DMS 273 treated with DMSO at 0.1 percent for 48 hours (cell line): Measurements from ENCODE around the gene FTCD.
"Not testable (repeated sequence)": the region's sequence is repeated elsewhere in the genome, so short reads cannot be mapped to it uniquely, and the experiment has no call there.

ENCODE experiments used
- DNase-seq: peaks from one replicate; lab custom pipeline; 2025; lab: John Stamatoyannopoulos, UW

The FTCD gene

GRCh38 chr21:46140352-46141003, 14.9 kb downstream of the FTCD start:
- DNase-seq, result not testable (repeated sequence)

- no peak for DNase-seq
Observed at GRCh38 chr21:46139686-46140085, 15.7 kb downstream of the FTCD start.

GRCh38 chr21:46138383-46138970, 16.9 kb downstream of the FTCD start:
- DNase-seq, result no peak

DNA sequence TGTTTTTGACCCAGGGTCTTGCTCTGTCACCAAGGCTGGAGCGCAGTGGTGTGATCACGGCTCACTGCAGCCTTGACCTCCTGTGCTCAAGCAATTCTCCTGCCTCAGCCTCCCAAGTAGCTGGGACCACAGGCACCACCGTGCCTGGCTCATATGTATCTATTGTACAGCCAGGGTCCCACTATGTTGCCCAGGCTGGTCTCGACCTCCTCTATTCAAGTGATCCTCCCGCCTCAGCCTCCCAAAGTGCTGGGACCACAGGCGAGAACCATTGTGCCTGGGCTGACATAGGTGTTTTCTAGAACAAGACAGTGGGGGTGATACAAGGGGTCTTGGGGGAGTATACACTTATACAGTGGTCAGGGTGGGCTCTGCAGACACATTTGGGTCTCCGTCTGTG, 17.5 kb downstream of the FTCD start:
- no peak for DNase-seq

GRCh38 chr21:46136739-46137349, 18.5 kb downstream of the FTCD start:
- DNase-seq, result no peak

GRCh38 chr21:46135782-46136395, 19.5 kb downstream of the FTCD start:
- no peak for DNase-seq

DNA sequence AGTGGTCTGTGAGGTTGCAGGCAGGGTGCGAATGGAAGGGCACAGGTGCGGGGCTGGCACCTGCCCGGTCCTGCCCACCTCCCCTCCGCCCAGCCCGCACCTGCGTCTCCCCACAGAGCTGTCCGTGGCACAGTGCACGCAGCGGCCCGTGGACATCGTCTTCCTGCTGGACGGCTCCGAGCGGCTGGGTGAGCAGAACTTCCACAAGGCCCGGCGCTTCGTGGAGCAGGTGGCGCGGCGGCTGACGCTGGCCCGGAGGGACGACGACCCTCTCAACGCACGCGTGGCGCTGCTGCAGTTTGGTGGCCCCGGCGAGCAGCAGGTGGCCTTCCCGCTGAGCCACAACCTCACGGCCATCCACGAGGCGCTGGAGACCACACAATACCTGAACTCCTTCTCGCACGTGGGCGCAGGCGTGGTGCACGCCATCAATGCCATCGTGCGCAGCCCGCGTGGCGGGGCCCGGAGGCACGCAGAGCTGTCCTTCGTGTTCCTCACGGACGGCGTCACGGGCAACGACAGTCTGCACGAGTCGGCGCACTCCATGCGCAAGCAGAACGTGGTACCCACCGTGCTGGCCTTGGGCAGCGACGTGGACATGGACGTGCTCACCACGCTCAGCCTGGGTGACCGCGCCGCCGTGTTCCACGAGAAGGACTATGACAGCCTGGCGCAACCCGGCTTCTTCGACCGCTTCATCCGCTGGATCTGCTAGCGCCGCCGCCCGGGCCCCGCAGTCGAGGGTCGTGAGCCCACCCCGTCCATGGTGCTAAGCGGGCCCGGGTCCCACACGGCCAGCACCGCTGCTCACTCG, 23.3 kb downstream of the FTCD start:
- DNase-seq, result no peak

GRCh38 chr21:46131588-46131837, 23.9 kb downstream of the FTCD start:
- no peak for DNase-seq

- no peak for DNase-seq
Observed at GRCh38 chr21:46130831-46131587, 24.4 kb downstream of the FTCD start.

DNA sequence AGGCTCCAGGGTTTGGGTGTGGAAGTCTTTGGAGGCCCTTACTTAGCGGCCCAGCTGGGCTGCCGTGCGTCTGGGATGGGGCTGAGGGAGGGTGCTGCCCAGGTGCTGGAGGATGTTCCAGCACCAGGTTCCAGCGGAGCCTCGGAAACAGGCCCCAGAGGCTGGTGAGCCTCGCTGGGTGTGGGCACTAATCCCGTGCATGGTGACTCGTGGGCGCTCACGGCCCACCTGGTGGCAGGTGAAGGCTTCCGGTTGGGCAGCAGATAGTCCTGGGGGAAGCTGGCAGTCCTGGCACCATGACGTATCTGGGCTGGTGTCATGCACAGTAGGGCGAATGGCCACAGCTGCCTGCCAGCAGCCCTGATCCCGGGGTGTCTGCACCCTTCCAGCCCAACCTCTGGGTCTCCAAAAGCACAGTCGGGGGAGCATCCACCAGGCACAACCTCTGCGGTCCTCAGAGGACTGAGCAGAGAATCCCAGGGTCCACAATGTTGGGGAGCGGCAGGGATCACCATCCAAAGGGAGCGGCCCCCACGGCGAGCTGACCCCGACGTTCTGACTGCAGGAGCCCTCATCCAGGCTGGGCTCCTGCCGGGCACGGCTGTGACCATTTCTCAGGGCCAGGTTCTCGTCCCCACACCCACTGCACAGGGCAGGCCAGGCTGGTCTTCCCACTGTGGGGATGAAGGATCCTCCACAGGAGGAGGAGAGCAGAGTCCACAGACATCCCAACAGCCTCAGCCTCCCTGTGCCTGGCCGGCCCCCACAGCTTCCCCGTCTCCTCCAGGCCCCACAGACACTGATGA, 25.3 kb downstream of the FTCD start:
- DNase-seq, result no peak

- no peak for DNase-seq
Observed at GRCh38 chr21:46128933-46129571, 26.3 kb downstream of the FTCD start.

- no peak for DNase-seq
Observed at GRCh38 chr21:46128106-46128932, 27.1 kb downstream of the FTCD start.

DNA sequence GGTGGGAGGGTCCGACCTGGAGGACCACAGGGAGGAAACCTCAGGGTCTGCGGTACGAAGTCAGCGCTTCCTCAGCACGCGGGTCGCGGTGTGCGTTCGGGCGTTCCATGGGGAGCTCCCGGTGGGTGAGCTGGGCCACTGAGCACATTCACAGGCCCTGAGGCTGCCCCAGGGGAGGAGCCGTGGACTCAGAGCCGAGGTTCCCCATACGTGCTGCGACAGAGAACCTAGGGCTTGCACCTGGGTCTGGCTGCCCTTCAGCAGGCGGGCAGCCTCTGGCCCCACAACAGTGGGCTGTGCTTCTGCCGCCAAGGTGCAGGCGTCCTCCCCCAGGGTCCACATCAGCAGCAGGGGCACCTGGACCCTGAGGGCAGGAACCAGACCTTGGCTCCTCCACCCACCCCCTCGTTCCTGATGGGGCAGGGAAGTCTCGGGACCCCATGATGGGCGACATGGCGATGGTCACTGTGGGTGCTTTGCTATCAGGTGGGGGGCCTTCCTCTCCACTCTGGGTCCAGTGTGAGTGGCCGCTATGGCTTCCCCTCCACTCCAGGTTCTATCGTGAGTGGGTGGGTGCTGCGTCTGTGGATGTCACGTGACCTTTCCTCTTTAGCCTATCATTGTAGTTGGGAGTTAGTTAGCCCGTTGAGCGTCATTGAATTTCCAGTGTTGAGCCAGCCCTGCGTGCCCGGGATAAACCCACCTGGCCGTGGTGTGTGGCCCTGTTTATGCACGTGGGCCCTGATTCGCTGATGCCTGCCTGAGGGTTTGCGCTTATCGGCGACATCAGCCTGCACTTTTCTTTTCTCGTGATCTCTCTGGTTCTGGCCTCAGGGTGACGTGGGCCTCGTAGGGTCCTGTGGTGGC, 27.9 kb downstream of the FTCD start:
- DNase-seq, result no peak

DNA sequence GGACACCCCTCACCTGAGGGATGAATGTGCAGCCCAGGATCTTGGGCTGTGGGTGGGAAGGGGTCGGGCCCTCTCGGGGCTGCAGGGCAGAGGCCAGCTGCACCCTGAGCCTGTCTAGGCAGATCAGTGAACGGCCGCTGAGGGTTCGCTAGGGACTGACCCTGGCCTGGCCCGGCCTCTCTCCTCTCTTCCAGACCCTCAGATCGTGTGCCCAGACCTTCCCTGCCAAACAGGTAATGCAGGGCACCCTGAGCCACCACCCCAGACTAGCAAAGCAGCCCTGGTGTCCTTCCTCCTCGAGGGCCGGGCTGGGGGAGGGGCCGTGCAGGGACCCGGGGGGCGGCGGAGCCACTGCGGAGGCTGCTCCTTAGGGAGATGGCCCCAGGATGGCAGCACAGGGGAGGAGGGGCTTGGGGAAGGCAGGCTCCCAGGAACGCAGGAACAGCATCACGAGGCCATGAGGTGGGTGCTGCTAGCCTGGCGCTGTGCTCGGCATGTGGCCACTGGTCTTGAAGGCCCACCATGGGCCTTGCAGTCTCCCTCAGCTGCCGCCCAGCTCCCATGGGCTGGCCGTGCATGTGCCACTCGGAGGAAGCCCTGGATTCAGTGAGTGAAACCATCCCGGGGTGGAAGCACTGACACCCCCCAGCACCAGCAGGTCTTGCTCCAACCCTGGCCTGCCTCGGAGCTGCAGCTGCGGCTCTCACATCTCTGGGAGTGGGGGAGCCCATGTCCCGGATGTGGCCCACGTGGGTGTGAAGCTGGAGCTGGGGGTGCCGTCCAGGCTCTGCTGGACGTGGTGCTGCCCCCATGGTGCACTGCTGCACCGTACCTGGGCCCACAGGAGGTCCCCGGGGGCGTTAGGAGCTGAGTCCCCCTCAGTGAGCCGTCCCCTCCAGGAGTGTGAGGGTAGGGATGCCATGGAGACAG, 28.8 kb downstream of the FTCD start:
- DNase-seq, result no peak

DNA sequence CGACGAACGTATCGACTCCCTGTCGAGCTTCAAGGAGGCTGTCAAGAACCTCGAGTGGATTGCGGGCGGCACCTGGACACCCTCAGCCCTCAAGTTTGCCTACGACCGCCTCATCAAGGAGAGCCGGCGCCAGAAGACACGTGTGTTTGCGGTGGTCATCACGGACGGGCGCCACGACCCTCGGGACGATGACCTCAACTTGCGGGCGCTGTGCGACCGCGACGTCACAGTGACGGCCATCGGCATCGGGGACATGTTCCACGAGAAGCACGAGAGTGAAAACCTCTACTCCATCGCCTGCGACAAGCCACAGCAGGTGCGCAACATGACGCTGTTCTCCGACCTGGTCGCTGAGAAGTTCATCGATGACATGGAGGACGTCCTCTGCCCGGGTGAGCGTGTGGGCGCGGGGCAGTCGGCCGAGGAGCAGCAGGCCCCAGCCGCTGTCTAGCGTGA, 29.5 kb downstream of the FTCD start:
- no peak for DNase-seq

DNA sequence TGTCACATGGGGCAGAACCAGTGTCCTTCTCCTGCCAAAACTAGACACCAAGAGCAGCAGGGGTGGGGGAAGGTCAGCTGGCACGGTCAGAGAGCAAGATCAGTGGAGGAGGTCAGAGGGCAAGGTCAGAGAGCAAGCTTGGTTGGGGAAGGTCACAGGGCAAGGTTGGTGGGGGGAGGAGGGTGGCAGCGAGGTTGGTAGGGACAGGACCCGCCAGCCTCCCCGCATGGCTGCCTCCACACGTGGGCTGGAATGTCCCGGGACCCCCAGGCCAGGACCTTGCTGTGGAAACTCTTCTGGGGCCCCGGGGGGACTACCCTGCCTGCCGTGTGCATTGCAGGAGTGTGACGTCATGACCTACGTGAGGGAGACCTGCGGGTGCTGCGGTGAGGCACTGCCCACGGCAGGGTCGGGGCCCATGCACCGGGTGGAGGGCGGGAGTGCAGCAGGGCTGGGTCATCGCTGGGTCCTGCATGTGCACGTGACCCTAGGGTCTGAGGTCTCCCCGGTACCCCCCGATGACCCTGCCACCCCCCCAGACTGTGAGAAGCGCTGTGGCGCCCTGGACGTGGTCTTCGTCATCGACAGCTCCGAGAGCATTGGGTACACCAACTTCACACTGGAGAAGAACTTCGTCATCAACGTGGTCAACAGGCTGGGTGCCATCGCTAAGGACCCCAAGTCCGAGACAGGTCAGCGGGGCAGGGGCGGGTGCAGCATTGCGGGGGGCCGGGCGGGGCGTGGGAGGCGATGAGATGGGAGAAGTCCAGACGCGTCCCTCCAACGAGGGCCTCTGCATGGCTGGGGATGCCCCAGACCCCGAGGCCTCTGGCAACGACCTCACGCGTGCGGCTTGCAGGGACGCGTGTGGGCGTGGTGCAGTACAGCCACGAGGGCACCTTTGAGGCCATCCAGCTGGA, 30.2 kb downstream of the FTCD start:
- no peak for DNase-seq
